PC-3 (cell line): Measurements from ENCODE around the gene DCUN1D5. TPM values are rescaled to one million over a fixed set of nuclear protein-coding genes. Genes with fewer than 3 reads are reported as not detected.

Source experiments
- ATAC-seq: fragments of 200-7000 bp; cut with Tn5 transposase; 2 replicates; pipeline ENCODE4 v1.9.1; 2020; ENCODE audit warnings: mild to moderate bottlenecking, moderate library complexity
- BruUV-seq: library from RNA; stranded (reverse); fragments of 400-500 nt; replicated peaks from 2 replicates; lab custom pipeline; 2021; lab: Mats Ljungman, UMichigan
- CTCF ChIA-PET: fragments of 300-600 bp; sonication (Branson Sonifier 250); formaldehyde crosslinking; loops from one replicate; lab custom pipeline; 2022; ENCODE audit warnings: antibody characterized with exemption; lab: Charles Lee
- POLR2A ChIA-PET: fragments of 300-600 bp; sonication (Branson Sonifier 250); formaldehyde crosslinking; loops from one replicate; lab custom pipeline; 2022; ENCODE audit warnings: antibody characterized with exemption; ENCODE audit not compliant: unreplicated experiment; lab: Charles Lee
- DNase-seq: peaks from one replicate; pipeline ENCODE4 v3.0.0-alpha.2; 2015
- H2AFZ ChIP-seq: fragments of 300-600 bp; sonication (generic); 2 replicates; pipeline ENCODE4 v1.6.0; 2016; ENCODE audit warnings: antibody characterized with exemption, low read length
- H3F3A ChIP-seq: fragments of 300-600 bp; sonication (generic); one replicate; pipeline ENCODE4 v1.6.0; 2017; ENCODE audit warnings: antibody characterized with exemption, low read length, control low read depth, mild to moderate bottlenecking; ENCODE audit not compliant: unreplicated experiment
- H3K27ac ChIP-seq: fragments of 300-600 bp; sonication (generic); 2 replicates; pipeline ENCODE4 v1.5.1; 2016; ENCODE audit warnings: mild to moderate bottlenecking, low read length
- H3K27me3 ChIP-seq: fragments of 300-600 bp; sonication (generic); 2 replicates; pipeline ENCODE4 v1.6.1; 2016; ENCODE audit warnings: low read length, mixed read lengths
- H3K36me3 ChIP-seq: fragments of 300-600 bp; sonication (generic); 2 replicates; pipeline ENCODE4 v1.6.1; 2016; ENCODE audit warnings: low read depth, mixed run types, low read length, mixed read lengths
- H3K4me1 ChIP-seq: fragments of 300-600 bp; sonication (generic); 2 replicates; pipeline ENCODE4 v1.5.1; 2016; ENCODE audit warnings: low read length; ENCODE audit not compliant: insufficient read depth
- H3K4me2 ChIP-seq: fragments of 300-600 bp; sonication (generic); 2 replicates; pipeline ENCODE4 v1.6.0; 2016; ENCODE audit warnings: low read length
- H3K4me3 ChIP-seq: fragments of 300-600 bp; sonication (generic); 2 replicates; pipeline ENCODE4 v1.5.1; 2016; ENCODE audit warnings: mild to moderate bottlenecking, low read length, mixed read lengths
- H3K79me2 ChIP-seq: fragments of 300-600 bp; sonication (generic); 2 replicates; pipeline ENCODE4 v1.6.1; 2017; ENCODE audit warnings: low read length, mixed read lengths
- H3K9ac ChIP-seq: fragments of 300-600 bp; sonication (generic); 2 replicates; pipeline ENCODE4 v1.6.0; 2016; ENCODE audit warnings: mild to moderate bottlenecking, low read length
- H3K9me2 ChIP-seq: fragments of 300-600 bp; sonication (generic); replicated peaks from 2 replicates; pipeline ENCODE4 v1.6.1; 2016; ENCODE audit warnings: mixed run types, low read length, mixed read lengths
- H3K9me3 ChIP-seq: fragments of 300-600 bp; sonication (generic); 2 replicates; pipeline ENCODE4 v1.6.1; 2016; ENCODE audit warnings: low read length, mixed read lengths
- H4K20me1 ChIP-seq: fragments of 300-600 bp; sonication (generic); 2 replicates; pipeline ENCODE4 v1.6.1; 2016; ENCODE audit warnings: low read length, mixed read lengths
- EZH2 ChIP-seq: fragments of 300-600 bp; sonication (generic); IDR thresholded peaks from one replicate; pipeline ENCODE4 v1.6.1; 2017; ENCODE audit warnings: antibody characterized with exemption, mild to moderate bottlenecking, low read length; ENCODE audit not compliant: unreplicated experiment
- EZH2phosphoT487 ChIP-seq: fragments of 300-600 bp; sonication (generic); IDR thresholded peaks from 2 replicates; pipeline ENCODE4 v1.6.1; 2018; ENCODE audit warnings: mild to moderate bottlenecking, antibody characterized with exemption, low read length, borderline replicate concordance
- intact Hi-C: fragments of 100-400 bp; cut with micrococcal nuclease; formaldehyde crosslinking; loops from 2 replicates; pipeline ENCODE4 v1.9.0; 2023
- total RNA-seq: library from RNA; depleted of rRNA; stranded (reverse); fragments of >200 nt; gene quantifications from 2 replicates; pipeline ENCODE4 v1.2.3, GENCODE V29; 2014; rRNA removed
- TF ChIP-seq, protein P1 (sequence below): fragments of 300-600 bp; sonication (generic); conservative IDR thresholded peaks from 2 replicates; pipeline ENCODE4 v1.5.1; 2017; ENCODE audit warnings: antibody characterized with exemption, low read depth, mild to moderate bottlenecking, low read length

DCUN1D5 gene
- total RNA-seq, 1 experiment from 2014 or later, result 206 TPM

DNA sequence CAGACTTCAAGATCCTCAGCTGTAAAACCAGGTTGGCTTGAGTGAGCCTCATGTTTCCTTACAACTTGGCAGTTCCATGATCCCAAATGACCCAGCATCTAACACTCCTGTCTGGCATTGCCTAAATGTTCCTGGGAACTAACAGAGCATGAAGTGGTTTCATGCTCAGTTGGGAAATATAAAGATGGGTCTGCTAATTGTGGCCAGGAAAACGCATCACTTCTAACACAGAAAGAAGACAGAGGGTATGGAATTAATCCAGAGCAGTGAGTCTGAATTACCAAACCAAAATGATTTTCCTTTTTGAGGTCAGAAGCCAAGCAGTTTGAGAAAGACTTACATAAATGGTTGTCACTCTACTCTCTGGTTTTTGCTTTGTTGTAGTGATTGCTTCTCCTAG is 75.9 kb downstream of the DCUN1D5 start:
- Histone ChIP-seq H3K4me2 (no peak overlapping the region), H3K9me3 (no peaks in the 10 kb centered on the region), H3K27me3 (no peaks in the 10 kb centered on the region), H3K9me2 (no peaks in the 10 kb centered on the region), H3K79me2 (no peaks in the 10 kb centered on the region), H3K27ac (no peak overlapping the region), H3K4me1 (no peaks in the 10 kb centered on the region), H4K20me1 (no peaks in the 10 kb centered on the region), H3K9ac (no peak overlapping the region), H3K4me3 (no peak overlapping the region), H3F3A (no peaks in the 10 kb centered on the region), H3K36me3 (no peaks in the 10 kb centered on the region), H2AFZ (no peak overlapping the region)
- ATAC-seq (no peak), DNase-seq (no peak)
- ChIA-PET CTCF (no interaction called here), POLR2A (no interaction called here)
- BruUV-seq, result no TSS peak
- TF ChIP-seq EZH2phosphoT487 (no peak), EZH2 (no peak)
- TF ChIP-seq, protein P1, sequence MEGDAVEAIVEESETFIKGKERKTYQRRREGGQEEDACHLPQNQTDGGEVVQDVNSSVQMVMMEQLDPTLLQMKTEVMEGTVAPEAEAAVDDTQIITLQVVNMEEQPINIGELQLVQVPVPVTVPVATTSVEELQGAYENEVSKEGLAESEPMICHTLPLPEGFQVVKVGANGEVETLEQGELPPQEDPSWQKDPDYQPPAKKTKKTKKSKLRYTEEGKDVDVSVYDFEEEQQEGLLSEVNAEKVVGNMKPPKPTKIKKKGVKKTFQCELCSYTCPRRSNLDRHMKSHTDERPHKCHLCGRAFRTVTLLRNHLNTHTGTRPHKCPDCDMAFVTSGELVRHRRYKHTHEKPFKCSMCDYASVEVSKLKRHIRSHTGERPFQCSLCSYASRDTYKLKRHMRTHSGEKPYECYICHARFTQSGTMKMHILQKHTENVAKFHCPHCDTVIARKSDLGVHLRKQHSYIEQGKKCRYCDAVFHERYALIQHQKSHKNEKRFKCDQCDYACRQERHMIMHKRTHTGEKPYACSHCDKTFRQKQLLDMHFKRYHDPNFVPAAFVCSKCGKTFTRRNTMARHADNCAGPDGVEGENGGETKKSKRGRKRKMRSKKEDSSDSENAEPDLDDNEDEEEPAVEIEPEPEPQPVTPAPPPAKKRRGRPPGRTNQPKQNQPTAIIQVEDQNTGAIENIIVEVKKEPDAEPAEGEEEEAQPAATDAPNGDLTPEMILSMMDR, result no peak
- intact Hi-C loops, result no loop called here

DNA sequence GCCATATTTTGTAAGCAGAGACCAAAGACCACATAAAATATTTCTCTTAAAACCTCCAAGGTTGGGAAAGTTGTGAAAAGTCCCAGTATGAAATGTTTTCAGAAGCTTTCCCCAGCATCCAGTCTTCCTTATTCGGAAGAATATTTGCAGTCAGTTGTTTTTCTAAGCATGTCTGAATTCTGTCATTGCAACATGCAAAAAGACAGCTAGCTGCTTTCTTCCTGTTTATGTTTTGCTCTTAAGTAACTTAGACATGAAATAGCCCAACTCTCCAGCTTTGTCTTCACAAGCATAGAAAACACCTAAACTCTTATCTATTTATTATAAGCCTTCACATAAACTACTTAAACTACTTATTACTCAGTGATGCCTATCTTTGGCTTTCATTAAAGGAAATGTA is 78.5 kb downstream of the DCUN1D5 start:
- no peaks in the 10 kb centered on the region for H3K79me2 ChIP-seq
- ChIA-PET CTCF (no interaction called here), POLR2A (interaction anchor here (0.6 kb wide), 1 partner anchor 733 kb away, joined by 3 read pairs; no protein-coding TSS in a partner anchor)
- no peaks in the 10 kb centered on the region for H3K9me3 ChIP-seq
- H3K27me3 ChIP-seq, result no peaks in the 10 kb centered on the region
- H3K27ac ChIP-seq, result no peak overlapping the region
- BruUV-seq, result no TSS peak
- no peak overlapping the region for H3K4me2 ChIP-seq
- H3K4me3 ChIP-seq, result no peak overlapping the region
- no peak for ATAC-seq
- TF ChIP-seq, protein P1, result no peak
- no peak for TF ChIP-seq EZH2
- TF ChIP-seq EZH2phosphoT487, result no peak
- H3K4me1 ChIP-seq, result no peaks in the 10 kb centered on the region
- H3K9me2 ChIP-seq, result no peaks in the 10 kb centered on the region
- intact Hi-C loops, result no loop called here
- H3F3A ChIP-seq, result no peaks in the 10 kb centered on the region
- no peak overlapping the region for H3K9ac ChIP-seq
- H2AFZ ChIP-seq, result no peak overlapping the region
- H4K20me1 ChIP-seq, result no peaks in the 10 kb centered on the region
- H3K36me3 ChIP-seq, result no peaks in the 10 kb centered on the region
- no peak for DNase-seq

Other genes starting within 250 kb of the DCUN1D5 start
- gene MMP3, start 248.6 kb downstream of the DCUN1D5 start, total RNA-seq, result not detected in 2 replicates
- gene MMP12, start 217.2 kb downstream of the DCUN1D5 start, total RNA-seq, result not detected in 2 replicates
- gene MMP13, start 136.4 kb downstream of the DCUN1D5 start, total RNA-seq, result 2.4 and 2.6 TPM in 2 replicates
- 20.4 and 28.9 TPM in 2 replicates for gene DYNC2H1, start 17.3 kb upstream of the DCUN1D5 start, total RNA-seq